ENCODE results near the gene WDR12. TPM values are rescaled to one million over a fixed set of nuclear protein-coding genes. Genes with fewer than 3 reads are reported as not detected.

WDR12 gene
- total and polyA plus RNA-seq, 9 of the 15 experiments (the other 6 are each of a cell fraction or from before 2014, with no cell fraction given), result 109 to 554 (median 174) TPM

DNA sequence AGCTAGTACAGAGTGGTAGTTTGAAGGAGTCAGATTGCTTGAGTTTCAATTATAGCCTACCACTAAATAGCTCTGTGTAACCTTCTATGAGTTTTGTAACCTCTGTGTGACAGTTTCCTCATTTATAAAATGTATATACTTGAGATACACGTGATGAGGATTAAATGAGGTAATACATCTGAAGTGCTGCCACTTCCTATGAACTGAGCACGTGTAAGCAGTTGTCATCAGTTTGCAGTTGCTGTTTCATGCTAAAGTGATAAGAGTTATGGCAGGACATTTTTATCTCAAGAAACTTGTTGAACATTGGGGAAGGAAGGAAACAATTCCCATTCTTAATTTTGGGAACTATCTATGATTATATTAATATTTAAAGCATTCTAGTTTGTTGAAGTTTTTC, 39.1 kb upstream of the WDR12 start (continued):
- TF ChIP-seq, protein P1, sequence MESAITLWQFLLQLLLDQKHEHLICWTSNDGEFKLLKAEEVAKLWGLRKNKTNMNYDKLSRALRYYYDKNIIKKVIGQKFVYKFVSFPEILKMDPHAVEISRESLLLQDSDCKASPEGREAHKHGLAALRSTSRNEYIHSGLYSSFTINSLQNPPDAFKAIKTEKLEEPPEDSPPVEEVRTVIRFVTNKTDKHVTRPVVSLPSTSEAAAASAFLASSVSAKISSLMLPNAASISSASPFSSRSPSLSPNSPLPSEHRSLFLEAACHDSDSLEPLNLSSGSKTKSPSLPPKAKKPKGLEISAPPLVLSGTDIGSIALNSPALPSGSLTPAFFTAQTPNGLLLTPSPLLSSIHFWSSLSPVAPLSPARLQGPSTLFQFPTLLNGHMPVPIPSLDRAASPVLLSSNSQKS (CRISPR knock-in tag; IDR thresholded peaks at IDR 0.05), result no peak
- TF ChIP-seq ZNF436 (CRISPR knock-in tag; IDR thresholded peaks at IDR 0.05) (no peak), RBM15 (IDR thresholded peaks at IDR 0.05; ENCODE audit: insufficient read depth, low read length) (no peak), SRF (CRISPR knock-in tag; IDR thresholded peaks at IDR 0.05) (no peak), XRCC4 (IDR thresholded peaks at IDR 0.05; ENCODE audit: extremely low read depth, insufficient read depth, insufficient read length) (no peak), ZNF140 (CRISPR knock-in tag; IDR thresholded peaks at IDR 0.05) (no peak), MAFG (tag; conservative IDR thresholded peaks at IDR 0.05) (peak; percentile 57; the same call in 1 of the 2 replicates)
- TF ChIP-seq, protein P2, sequence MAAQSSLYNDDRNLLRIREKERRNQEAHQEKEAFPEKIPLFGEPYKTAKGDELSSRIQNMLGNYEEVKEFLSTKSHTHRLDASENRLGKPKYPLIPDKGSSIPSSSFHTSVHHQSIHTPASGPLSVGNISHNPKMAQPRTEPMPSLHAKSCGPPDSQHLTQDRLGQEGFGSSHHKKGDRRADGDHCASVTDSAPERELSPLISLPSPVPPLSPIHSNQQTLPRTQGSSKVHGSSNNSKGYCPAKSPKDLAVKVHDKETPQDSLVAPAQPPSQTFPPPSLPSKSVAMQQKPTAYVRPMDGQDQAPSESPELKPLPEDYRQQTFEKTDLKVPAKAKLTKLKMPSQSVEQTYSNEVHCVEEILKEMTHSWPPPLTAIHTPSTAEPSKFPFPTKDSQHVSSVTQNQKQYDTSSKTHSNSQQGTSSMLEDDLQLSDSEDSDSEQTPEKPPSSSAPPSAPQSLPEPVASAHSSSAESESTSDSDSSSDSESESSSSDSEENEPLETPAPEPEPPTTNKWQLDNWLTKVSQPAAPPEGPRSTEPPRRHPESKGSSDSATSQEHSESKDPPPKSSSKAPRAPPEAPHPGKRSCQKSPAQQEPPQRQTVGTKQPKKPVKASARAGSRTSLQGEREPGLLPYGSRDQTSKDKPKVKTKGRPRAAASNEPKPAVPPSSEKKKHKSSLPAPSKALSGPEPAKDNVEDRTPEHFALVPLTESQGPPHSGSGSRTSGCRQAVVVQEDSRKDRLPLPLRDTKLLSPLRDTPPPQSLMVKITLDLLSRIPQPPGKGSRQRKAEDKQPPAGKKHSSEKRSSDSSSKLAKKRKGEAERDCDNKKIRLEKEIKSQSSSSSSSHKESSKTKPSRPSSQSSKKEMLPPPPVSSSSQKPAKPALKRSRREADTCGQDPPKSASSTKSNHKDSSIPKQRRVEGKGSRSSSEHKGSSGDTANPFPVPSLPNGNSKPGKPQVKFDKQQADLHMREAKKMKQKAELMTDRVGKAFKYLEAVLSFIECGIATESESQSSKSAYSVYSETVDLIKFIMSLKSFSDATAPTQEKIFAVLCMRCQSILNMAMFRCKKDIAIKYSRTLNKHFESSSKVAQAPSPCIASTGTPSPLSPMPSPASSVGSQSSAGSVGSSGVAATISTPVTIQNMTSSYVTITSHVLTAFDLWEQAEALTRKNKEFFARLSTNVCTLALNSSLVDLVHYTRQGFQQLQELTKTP (IDR thresholded peaks at IDR 0.05; ENCODE audit: low read depth in 1 of 2, partially characterized antibody in 2 of 2), result no peak
- TF ChIP-seq, protein P3, sequence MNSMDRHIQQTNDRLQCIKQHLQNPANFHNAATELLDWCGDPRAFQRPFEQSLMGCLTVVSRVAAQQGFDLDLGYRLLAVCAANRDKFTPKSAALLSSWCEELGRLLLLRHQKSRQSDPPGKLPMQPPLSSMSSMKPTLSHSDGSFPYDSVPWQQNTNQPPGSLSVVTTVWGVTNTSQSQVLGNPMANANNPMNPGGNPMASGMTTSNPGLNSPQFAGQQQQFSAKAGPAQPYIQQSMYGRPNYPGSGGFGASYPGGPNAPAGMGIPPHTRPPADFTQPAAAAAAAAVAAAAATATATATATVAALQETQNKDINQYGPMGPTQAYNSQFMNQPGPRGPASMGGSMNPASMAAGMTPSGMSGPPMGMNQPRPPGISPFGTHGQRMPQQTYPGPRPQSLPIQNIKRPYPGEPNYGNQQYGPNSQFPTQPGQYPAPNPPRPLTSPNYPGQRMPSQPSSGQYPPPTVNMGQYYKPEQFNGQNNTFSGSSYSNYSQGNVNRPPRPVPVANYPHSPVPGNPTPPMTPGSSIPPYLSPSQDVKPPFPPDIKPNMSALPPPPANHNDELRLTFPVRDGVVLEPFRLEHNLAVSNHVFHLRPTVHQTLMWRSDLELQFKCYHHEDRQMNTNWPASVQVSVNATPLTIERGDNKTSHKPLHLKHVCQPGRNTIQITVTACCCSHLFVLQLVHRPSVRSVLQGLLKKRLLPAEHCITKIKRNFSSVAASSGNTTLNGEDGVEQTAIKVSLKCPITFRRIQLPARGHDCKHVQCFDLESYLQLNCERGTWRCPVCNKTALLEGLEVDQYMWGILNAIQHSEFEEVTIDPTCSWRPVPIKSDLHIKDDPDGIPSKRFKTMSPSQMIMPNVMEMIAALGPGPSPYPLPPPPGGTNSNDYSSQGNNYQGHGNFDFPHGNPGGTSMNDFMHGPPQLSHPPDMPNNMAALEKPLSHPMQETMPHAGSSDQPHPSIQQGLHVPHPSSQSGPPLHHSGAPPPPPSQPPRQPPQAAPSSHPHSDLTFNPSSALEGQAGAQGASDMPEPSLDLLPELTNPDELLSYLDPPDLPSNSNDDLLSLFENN (IDR thresholded peaks at IDR 0.05; ENCODE audit: low read depth in 2 of 2, low read length in 2 of 2), result no peak
- TF ChIP-seq, protein P4, sequence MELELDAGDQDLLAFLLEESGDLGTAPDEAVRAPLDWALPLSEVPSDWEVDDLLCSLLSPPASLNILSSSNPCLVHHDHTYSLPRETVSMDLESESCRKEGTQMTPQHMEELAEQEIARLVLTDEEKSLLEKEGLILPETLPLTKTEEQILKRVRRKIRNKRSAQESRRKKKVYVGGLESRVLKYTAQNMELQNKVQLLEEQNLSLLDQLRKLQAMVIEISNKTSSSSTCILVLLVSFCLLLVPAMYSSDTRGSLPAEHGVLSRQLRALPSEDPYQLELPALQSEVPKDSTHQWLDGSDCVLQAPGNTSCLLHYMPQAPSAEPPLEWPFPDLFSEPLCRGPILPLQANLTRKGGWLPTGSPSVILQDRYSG (tag; conservative IDR thresholded peaks at IDR 0.05; ENCODE audit: low read depth), result no peak
- TF ChIP-seq, protein P5, sequence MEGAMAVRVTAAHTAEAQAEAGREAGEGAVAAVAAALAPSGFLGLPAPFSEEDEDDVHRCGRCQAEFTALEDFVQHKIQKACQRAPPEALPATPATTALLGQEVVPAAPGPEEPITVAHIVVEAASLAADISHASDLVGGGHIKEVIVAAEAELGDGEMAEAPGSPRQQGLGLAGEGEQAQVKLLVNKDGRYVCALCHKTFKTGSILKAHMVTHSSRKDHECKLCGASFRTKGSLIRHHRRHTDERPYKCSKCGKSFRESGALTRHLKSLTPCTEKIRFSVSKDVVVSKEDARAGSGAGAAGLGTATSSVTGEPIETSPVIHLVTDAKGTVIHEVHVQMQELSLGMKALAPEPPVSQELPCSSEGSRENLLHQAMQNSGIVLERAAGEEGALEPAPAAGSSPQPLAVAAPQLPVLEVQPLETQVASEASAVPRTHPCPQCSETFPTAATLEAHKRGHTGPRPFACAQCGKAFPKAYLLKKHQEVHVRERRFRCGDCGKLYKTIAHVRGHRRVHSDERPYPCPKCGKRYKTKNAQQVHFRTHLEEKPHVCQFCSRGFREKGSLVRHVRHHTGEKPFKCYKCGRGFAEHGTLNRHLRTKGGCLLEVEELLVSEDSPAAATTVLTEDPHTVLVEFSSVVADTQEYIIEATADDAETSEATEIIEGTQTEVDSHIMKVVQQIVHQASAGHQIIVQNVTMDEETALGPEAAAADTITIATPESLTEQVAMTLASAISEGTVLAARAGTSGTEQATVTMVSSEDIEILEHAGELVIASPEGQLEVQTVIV (CRISPR knock-in tag; IDR thresholded peaks at IDR 0.05; ENCODE audit: borderline replicate concordance), result no peak
- TF ChIP-seq, protein P6, sequence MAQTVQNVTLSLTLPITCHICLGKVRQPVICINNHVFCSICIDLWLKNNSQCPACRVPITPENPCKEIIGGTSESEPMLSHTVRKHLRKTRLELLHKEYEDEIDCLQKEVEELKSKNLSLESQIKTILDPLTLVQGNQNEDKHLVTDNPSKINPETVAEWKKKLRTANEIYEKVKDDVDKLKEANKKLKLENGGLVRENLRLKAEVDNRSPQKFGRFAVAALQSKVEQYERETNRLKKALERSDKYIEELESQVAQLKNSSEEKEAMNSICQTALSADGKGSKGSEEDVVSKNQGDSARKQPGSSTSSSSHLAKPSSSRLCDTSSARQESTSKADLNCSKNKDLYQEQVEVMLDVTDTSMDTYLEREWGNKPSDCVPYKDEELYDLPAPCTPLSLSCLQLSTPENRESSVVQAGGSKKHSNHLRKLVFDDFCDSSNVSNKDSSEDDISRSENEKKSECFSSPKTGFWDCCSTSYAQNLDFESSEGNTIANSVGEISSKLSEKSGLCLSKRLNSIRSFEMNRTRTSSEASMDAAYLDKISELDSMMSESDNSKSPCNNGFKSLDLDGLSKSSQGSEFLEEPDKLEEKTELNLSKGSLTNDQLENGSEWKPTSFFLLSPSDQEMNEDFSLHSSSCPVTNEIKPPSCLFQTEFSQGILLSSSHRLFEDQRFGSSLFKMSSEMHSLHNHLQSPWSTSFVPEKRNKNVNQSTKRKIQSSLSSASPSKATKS (CRISPR knock-in tag; IDR thresholded peaks at IDR 0.05), result no peak

Measured in K562 (cell line).